K562 (cell line): ENCODE data around the gene RARS1. TPM values are rescaled to one million over a fixed set of nuclear protein-coding genes. Genes with fewer than 3 reads are reported as not detected.

Experiments used
- DDX20 ChIP-seq: fragments of 450-650 bp; IDR thresholded peaks from 2 replicates; pipeline ENCODE4 v1.6.1; 2016; ENCODE audit warnings: missing genetic modification characterization, low read depth, mild to moderate bottlenecking, missing compliant biosample characterization, moderate library complexity
- DIDO1 ChIP-seq: fragments of 450-650 bp; IDR thresholded peaks from 2 replicates; pipeline ENCODE4 v1.6.1; 2016; ENCODE audit warnings: low read depth, missing biosample characterization, missing genetic modification characterization
- HDAC2 ChIP-seq: fragments of 450-650 bp; IDR thresholded peaks from 2 replicates; pipeline ENCODE4 v1.6.1; 2016; ENCODE audit warnings: mild to moderate bottlenecking
- PTRF ChIP-seq: fragments of 450-650 bp; IDR thresholded peaks from 2 replicates; pipeline ENCODE4 v1.6.1; 2016; ENCODE audit warnings: mild to moderate bottlenecking, missing genetic modification characterization, missing compliant biosample characterization
- RAD51 ChIP-seq: fragments of 450-650 bp; IDR thresholded peaks from 2 replicates; pipeline ENCODE4 v1.7.1; 2016; ENCODE audit warnings: low read depth, mild to moderate bottlenecking, borderline replicate concordance
- RB1 ChIP-seq: fragments of 450-650 bp; IDR thresholded peaks from 2 replicates; pipeline ENCODE4 v1.6.1; 2017; ENCODE audit warnings: low read depth, mild to moderate bottlenecking
- RBFOX2 ChIP-seq: fragments of 200-400 bp; formaldehyde crosslinking; IDR thresholded peaks from 2 replicates; pipeline ENCODE4 v1.6.1; 2017; ENCODE audit warnings: low read depth, mild to moderate bottlenecking, low read length, moderate library complexity
- RBM25 ChIP-seq: fragments of 200-400 bp; formaldehyde crosslinking; IDR thresholded peaks from 2 replicates; pipeline ENCODE4 v1.6.1; 2018; ENCODE audit warnings: low read length, low read depth, moderate library complexity; ENCODE audit not compliant: severe bottlenecking
- RCOR1 ChIP-seq, 2 experiments: IDR thresholded peaks; 2 replicates each; pipeline ENCODE4 v1.6.1; 2012; ENCODE audit warnings: low read depth in 2 of 2, low read length in 2 of 2, borderline replicate concordance in 1 of 2, improper control_type of control experiment in 1 of 2
- SETDB1 ChIP-seq: IDR thresholded peaks from one replicate; pipeline ENCODE4 v1.6.1; 2012; ENCODE audit warnings: low read length, control low read depth, inconsistent platforms
- SIN3A ChIP-seq, 2 experiments: fragments of 150-350 bp in 1 of 2; IDR thresholded peaks; 2 replicates each; pipeline ENCODE4 v1.6.1; 2011 to 2016; ENCODE audit warnings: borderline replicate concordance in 2 of 2, low read depth in 2 of 2, low read length in 2 of 2, mild to moderate bottlenecking in 2 of 2, moderate library complexity in 2 of 2; ENCODE audit not compliant: control insufficient read depth in 1 of 2
- TAF9B ChIP-seq: fragments of 450-650 bp; IDR thresholded peaks from 2 replicates; pipeline ENCODE4 v1.6.1; 2018; ENCODE audit warnings: mild to moderate bottlenecking; ENCODE audit not compliant: partially characterized antibody
- ZBTB26 ChIP-seq: fragments of 450-650 bp; formaldehyde crosslinking; IDR thresholded peaks from 2 replicates; pipeline ENCODE4 v1.4.0; 2022; ENCODE audit warnings: missing genetic modification characterization
- ZKSCAN1 ChIP-seq: fragments of 150-350 bp; IDR thresholded peaks from 2 replicates; pipeline ENCODE4 v1.6.1; 2016; ENCODE audit warnings: low read depth, low read length
- ZNF232 ChIP-seq: sonication (generic); formaldehyde crosslinking; IDR thresholded peaks from 2 replicates; pipeline ENCODE4 v1.8.0; 2022; ENCODE audit warnings: mild to moderate bottlenecking, missing genetic modification reagents
- polyA plus RNA-seq, 8 experiments: library from polyadenylated mRNA; depleted of rRNA in 4 of 8; stranded (reverse) in 5 of 8; unstranded in 3 of 8; fragments of >200 nt; fragmentation: Nextera tagmentation in 2 of 8; fragmentation: Illumina TruSeq in 1 of 8; extraction: Ambion mirVana in 2 of 8; extraction: Trizol in 1 of 8; gene quantifications; 2 replicates each; pipeline versions ENCODE4 v1.2.1 to v1.2.3, GENCODE V29; 2011 to 2014; ENCODE audit warnings: inconsistent platforms in 1 of 8, missing spikeins in 1 of 8
- total RNA-seq, 7 experiments: library from RNA; depleted of rRNA in 6 of 7; stranded (reverse); fragments of >200 nt in 6 of 7; fragmentation: Illumina TruSeq in 2 of 7; extraction: Trizol in 2 of 7; gene quantifications; 2 replicates each; pipeline versions ENCODE4 v1.2.1 to v1.2.3, GENCODE V29; 2011 to 2021; ENCODE audit warnings: low replicate concordance in 1 of 7
- TF ChIP-seq, protein P1 (sequence below): IDR thresholded peaks from 2 replicates; pipeline ENCODE4 v1.6.1; 2011; ENCODE audit warnings: borderline replicate concordance, low read depth, mild to moderate bottlenecking, moderate library complexity, low read length; ENCODE audit not compliant: insufficient read depth, poor library complexity, severe bottlenecking
- TF ChIP-seq, protein P2 (sequence below): fragments of 450-650 bp; IDR thresholded peaks from 2 replicates; pipeline ENCODE4 v1.6.1; 2016
- TF ChIP-seq, protein P3 (sequence below): sonication (generic); formaldehyde crosslinking; IDR thresholded peaks from 2 replicates; pipeline ENCODE4 v1.8.0; 2022; ENCODE audit warnings: mild to moderate bottlenecking, missing genetic modification reagents

Gene RARS1
- total and polyA plus RNA-seq, 9 of the 15 experiments (the other 6 are each of a cell fraction or from before 2014, with no cell fraction given) = 109 to 196 (median 139) TPM

- TF ChIP-seq PTRF (tag) (no peak), SIN3A (IDR thresholded peaks at IDR 0.05; ENCODE audit: borderline replicate concordance in 2 of 2, control insufficient read depth in 1 of 2, low read depth in 2 of 2, low read length in 2 of 2) (peak in 1 of 2 experiments; percentile 89; a peak in 1 of 4 replicates), TAF9B (peak; percentile 77), RCOR1 (IDR thresholded peaks at IDR 0.05; ENCODE audit: borderline replicate concordance in 1 of 2, low read depth in 2 of 2, low read length in 2 of 2) (peak in 1 of 2 experiments; percentile 49; a peak in 1 of 4 replicates), RAD51 (no peak), ZKSCAN1 (peak; percentile 31; the same call in 1 of the 2 replicates), HDAC2 (peak; percentile 74; the same call in 1 of the 2 replicates), SETDB1 (no peak), RBFOX2 (peak; percentile 95), DIDO1 (tag) (peak; percentile 84), RB1 (peak; percentile 91), ZBTB26 (CRISPR knock-in tag) (0 out of 2 replicates have a peak, but pooled peaks have one; percentile 6), ZNF232 (CRISPR knock-in tag) (no peak), RBM25 (peak; percentile 32), DDX20 (tag) (no peak)
- TF ChIP-seq, protein P1, sequence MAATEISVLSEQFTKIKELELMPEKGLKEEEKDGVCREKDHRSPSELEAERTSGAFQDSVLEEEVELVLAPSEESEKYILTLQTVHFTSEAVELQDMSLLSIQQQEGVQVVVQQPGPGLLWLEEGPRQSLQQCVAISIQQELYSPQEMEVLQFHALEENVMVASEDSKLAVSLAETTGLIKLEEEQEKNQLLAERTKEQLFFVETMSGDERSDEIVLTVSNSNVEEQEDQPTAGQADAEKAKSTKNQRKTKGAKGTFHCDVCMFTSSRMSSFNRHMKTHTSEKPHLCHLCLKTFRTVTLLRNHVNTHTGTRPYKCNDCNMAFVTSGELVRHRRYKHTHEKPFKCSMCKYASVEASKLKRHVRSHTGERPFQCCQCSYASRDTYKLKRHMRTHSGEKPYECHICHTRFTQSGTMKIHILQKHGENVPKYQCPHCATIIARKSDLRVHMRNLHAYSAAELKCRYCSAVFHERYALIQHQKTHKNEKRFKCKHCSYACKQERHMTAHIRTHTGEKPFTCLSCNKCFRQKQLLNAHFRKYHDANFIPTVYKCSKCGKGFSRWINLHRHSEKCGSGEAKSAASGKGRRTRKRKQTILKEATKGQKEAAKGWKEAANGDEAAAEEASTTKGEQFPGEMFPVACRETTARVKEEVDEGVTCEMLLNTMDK = peak; percentile 69
- TF ChIP-seq, protein P2, sequence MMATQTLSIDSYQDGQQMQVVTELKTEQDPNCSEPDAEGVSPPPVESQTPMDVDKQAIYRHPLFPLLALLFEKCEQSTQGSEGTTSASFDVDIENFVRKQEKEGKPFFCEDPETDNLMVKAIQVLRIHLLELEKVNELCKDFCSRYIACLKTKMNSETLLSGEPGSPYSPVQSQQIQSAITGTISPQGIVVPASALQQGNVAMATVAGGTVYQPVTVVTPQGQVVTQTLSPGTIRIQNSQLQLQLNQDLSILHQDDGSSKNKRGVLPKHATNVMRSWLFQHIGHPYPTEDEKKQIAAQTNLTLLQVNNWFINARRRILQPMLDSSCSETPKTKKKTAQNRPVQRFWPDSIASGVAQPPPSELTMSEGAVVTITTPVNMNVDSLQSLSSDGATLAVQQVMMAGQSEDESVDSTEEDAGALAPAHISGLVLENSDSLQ = peak; percentile 86
- TF ChIP-seq, protein P3, sequence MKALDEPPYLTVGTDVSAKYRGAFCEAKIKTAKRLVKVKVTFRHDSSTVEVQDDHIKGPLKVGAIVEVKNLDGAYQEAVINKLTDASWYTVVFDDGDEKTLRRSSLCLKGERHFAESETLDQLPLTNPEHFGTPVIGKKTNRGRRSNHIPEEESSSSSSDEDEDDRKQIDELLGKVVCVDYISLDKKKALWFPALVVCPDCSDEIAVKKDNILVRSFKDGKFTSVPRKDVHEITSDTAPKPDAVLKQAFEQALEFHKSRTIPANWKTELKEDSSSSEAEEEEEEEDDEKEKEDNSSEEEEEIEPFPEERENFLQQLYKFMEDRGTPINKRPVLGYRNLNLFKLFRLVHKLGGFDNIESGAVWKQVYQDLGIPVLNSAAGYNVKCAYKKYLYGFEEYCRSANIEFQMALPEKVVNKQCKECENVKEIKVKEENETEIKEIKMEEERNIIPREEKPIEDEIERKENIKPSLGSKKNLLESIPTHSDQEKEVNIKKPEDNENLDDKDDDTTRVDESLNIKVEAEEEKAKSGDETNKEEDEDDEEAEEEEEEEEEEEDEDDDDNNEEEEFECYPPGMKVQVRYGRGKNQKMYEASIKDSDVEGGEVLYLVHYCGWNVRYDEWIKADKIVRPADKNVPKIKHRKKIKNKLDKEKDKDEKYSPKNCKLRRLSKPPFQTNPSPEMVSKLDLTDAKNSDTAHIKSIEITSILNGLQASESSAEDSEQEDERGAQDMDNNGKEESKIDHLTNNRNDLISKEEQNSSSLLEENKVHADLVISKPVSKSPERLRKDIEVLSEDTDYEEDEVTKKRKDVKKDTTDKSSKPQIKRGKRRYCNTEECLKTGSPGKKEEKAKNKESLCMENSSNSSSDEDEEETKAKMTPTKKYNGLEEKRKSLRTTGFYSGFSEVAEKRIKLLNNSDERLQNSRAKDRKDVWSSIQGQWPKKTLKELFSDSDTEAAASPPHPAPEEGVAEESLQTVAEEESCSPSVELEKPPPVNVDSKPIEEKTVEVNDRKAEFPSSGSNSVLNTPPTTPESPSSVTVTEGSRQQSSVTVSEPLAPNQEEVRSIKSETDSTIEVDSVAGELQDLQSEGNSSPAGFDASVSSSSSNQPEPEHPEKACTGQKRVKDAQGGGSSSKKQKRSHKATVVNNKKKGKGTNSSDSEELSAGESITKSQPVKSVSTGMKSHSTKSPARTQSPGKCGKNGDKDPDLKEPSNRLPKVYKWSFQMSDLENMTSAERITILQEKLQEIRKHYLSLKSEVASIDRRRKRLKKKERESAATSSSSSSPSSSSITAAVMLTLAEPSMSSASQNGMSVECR = peak; percentile 63; the same call in 1 of the 2 replicates
Measured at GRCh38 chr5:168486136-168486879, at the start of gene RARS1 (continued).
